Measurements from ENCODE around the gene PROM2. TPM values are rescaled to one million over a fixed set of nuclear protein-coding genes. Genes with fewer than 3 reads are reported as not detected.
"Not testable (repeated sequence)": the region's sequence is repeated elsewhere in the genome, so short reads cannot be mapped to it uniquely, and the experiment has no call there.

Gene PROM2, protein sequence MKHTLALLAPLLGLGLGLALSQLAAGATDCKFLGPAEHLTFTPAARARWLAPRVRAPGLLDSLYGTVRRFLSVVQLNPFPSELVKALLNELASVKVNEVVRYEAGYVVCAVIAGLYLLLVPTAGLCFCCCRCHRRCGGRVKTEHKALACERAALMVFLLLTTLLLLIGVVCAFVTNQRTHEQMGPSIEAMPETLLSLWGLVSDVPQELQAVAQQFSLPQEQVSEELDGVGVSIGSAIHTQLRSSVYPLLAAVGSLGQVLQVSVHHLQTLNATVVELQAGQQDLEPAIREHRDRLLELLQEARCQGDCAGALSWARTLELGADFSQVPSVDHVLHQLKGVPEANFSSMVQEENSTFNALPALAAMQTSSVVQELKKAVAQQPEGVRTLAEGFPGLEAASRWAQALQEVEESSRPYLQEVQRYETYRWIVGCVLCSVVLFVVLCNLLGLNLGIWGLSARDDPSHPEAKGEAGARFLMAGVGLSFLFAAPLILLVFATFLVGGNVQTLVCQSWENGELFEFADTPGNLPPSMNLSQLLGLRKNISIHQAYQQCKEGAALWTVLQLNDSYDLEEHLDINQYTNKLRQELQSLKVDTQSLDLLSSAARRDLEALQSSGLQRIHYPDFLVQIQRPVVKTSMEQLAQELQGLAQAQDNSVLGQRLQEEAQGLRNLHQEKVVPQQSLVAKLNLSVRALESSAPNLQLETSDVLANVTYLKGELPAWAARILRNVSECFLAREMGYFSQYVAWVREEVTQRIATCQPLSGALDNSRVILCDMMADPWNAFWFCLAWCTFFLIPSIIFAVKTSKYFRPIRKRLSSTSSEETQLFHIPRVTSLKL
- polyA plus RNA-seq (ENCODE audit: insufficient read length): 1.5 TPM

DNA sequence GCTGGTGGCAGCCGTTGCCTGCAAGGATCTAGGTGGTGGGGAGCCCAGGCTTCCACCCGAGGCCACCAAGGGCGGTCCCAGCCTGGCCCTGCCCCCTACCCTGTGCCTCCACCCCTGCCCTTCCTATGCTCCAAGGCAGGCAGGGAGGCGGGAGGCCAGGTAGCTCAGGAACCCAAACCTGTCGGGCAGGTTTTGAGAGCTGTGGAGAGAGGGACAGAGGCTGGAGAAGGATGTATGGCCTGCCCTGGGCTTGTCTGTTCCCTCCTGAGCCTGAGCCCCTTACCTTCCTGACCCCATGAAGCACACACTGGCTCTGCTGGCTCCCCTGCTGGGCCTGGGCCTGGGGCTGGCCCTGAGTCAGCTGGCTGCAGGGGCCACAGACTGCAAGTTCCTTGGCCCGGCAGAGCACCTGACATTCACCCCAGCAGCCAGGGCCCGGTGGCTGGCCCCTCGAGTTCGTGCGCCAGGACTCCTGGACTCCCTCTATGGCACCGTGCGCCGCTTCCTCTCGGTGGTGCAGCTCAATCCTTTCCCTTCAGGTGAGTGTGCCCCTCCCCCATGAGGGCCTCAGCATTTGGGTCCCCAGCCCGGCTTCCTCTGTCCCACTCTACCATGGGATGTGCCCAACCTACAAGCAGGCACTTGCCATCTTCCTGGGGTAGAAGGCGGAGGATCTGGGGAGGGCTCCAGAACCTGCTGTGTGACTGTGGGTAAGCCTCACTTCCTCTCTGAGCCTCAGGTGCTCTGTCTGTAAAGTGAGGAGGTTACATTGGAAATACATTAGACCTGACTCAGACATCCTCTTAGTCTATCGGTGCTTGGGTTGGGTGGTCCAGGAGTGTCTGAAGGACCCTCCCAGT, at the start of gene PROM2:
Gene PROM2, plus strand, starts transcription at position 159 of the 860 bp plus-strand sequence. Its CDS starts 137 bp downstream, at position 296.
- no peak for DNase-seq (ENCODE audit: low read depth)

DNA sequence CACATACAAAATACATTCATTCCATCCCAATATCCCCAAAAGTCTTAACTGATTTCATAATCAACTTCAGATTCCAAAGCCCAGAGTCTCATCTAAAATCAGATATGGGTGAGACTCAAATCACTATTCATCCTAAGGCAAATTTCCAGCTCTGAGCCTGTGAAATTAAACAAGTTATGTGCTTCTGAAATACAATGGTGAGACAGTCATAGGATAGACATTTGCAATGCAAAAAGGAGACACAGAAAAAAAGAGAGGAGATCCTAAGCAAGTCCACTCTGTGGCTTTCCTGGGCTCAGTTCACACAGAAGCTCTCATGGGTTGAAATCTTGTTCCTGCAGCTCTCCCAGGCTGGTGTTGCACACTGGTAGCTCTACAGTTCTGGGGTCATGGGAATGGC, 48.6 kb upstream of the PROM2 start:
- DNase-seq (ENCODE audit: low read depth): no peak

GRCh38 chr2:95231723-95232122, 42.5 kb upstream of the PROM2 start:
- no peak for DNase-seq (ENCODE audit: low read depth)

DNA sequence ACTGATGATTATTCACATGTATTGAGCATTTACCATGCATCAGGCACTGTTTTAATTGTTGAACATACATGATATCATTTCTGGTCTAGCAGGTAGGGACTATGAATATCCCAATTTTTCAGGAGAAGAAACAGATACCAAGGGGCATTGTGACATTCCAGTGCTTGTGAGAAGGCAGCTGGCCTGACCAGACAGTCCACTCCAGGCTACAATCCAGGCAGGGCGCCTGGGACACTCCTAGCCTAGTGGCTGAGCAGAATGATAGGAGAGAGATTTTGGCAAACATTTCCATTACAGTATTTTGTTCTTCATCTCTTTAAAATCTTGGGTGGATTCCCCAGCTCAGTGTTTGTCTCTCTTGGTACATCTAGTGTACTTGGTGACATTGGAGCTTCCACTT, 42.0 kb upstream of the PROM2 start:
- DNase-seq (ENCODE audit: low read depth): no peak

DNA sequence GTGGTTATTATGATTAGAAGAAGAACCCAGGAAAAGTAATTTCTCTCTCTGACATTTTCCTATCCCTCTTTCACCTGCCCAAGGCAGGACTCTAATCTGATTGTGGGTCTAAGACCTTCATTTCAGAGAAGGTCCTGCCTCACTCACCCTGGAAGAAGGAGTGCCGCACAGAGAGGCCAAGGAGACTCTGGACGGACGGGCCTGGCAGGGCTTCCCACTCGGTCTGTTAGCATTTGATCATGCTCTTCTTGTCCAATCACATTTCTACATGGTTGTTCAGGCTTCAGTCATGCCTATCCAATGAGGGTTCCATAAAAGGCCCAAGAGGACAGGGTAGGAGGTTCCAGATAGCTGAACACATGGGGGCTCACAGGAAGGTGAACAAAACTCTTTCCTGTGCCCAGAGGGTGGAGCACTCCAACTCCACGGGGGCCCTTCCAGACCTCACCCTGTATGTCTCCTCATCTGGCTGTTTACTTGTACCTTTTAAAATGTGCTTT, 39.9 kb upstream of the PROM2 start:
- no peak for DNase-seq (ENCODE audit: low read depth)

- DNase-seq (ENCODE audit: low read depth): no peak
Measured at GRCh38 chr2:95234816-95235215, 39.4 kb upstream of the PROM2 start.

- DNase-seq (ENCODE audit: low read depth): no peak
Measured at GRCh38 chr2:95238131-95238530, 36.1 kb upstream of the PROM2 start.

- DNase-seq (ENCODE audit: low read depth): no peak
Measured at GRCh38 chr2:95240091-95240490, 34.2 kb upstream of the PROM2 start.

DNA sequence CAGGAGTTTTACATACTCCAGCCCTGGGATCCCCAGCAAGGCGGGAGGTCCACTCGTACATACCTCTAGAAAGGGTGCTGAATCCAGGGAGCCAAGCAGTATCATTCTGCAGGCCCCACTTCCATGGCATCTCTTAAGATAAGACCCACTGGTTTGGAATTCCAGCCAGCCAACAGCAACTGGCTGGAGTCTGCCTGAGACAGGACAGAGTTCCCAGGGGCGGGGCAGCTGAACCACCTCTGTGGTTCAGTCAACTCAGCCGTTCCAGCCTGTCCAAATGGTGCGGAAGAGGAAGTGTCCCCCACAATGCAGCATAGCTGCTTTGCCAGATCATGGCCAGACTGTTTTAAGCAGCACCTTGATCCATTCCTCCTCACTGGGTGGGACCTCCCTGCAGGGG, 33.7 kb upstream of the PROM2 start:
- no peak for DNase-seq (ENCODE audit: low read depth)

- not testable (repeated sequence) for DNase-seq (ENCODE audit: low read depth)
Measured at GRCh38 chr2:95242084-95242483, 32.2 kb upstream of the PROM2 start.

- DNase-seq (ENCODE audit: low read depth): no peak
Measured at GRCh38 chr2:95258271-95258670, 16.0 kb upstream of the PROM2 start.

DNA sequence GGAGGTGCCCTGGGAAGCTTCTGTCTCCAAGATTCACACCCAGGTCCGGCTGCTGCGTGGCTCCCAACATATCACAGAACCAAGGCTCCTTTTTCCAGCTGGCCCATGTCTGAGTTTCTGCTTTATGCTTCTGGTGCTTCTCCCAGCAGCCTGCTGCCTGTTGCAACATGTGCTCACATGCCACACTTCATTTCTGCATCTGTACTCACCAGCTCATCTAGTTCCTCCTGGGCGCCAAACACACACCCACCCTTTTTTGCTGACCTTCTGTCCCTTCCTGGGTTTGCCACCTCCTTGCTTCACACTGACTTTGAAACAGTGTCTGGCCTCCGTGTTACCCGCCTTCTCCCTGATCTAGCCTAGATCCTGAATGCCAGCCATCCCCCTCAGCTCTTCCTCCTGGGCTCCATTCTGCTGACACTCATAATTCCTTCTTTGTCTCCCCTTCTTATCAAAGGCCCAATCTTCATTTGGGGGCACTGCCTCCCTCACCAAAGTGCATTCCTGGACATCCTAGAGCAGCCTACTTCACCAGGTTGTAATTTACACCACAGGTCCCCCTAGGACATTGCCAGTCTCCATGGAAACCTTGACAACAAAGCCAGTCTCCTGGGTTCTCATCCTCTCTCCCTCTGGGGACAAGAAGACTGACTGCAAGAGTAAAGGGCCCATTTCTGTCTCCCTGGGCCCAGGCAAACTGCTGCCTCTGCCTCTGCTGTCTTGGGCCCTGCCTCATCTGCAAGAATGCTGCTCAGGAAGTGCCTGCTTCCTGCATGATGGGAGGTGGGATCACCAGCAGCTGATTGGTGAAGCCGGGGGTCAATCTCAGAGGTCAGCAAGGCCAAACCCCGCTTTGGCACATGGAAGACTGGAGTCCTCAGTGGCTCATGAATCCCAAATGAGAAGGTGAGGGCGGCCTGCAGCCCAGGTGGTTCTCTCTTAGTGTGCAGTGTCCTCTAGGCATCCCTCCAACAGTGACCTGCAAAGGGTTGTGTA, 13.9 kb upstream of the PROM2 start:
- no peak for DNase-seq (ENCODE audit: low read depth)

GRCh38 chr2:95261602-95262001, 12.6 kb upstream of the PROM2 start:
- no peak for DNase-seq (ENCODE audit: low read depth)

DNA sequence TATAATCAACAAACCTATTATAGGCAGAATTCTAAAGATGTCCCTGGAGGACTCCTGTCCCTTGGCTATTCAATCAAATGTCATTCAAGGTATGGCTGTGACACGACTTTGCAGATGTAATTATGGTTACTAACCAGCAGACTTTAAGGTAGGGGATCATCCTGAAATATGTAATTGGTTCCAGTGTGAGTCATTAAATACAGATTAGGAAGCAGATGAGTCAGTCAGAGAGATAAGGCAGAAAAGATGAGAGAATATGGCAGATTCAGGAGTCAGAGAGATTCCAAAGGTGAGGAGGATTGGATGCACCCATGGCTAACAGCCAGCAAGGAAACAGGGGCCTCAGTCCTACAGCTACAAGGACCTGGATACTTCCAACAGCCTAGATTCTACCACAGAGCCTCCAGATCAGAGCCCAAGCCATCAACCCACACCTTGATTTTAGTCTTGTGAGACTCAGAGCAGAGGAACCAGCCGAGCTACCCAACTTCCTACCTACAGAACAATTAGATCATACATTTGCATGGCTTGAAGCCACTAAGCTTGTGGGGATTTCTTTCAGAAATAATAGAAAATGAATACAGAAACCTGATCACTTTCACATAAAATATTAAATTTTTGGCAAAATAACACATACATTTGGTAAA, 11.2 kb upstream of the PROM2 start:
- DNase-seq (ENCODE audit: low read depth): no peak

- no peak for DNase-seq (ENCODE audit: low read depth)
Measured at GRCh38 chr2:95264624-95265023, 9.6 kb upstream of the PROM2 start.

DNA sequence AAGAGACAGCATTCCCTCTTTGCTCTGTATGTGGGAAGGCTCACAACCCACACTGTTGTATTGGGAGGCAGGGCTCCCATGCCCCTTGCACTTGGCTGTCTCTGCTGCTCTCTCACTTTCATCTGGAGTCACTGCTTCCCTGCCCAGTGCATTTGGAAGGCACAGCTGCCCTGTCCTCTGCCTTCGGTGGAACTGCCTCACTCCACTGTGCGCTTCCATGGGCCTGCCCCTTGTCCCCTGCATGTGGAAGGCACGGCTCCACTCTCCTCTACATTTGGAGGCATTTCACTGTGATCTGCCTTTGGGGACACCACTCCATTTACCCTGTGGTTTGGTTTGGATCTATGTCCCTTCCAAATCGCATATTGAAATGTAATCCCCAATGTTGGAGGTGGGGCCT, 9.1 kb upstream of the PROM2 start:
- DNase-seq (ENCODE audit: low read depth): no peak

DNA sequence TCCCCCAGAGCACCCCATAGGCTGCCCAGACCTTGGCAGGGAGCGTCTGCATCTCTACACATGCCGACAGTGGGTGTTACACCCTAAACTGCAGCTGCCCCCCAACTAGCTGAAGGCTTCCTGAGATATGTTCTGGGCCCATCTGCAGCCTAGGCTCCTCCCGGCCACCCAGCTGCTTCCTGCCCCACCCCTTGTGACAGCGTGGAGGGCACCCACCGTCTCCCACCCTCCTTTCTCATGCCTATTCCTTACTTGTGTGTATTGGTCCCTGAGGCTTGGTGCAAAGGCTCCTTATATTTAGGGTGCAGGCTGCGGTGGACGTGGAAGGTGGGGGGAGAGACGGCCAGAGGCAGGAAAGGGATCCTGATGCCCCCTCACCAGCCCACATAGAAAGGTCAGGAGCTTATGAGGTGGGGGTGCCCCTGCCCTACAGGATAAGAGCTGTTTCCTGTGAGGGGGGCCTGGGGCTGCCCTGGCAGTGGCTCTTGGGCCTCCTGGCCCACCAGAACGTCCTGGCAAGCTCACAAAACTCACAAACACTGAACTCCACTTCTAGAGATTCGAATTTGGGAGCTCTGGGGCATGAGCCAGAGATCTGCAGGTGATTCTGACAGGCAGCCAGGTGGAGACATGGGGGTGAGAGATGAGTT, 7.3 kb upstream of the PROM2 start:
- no peak for DNase-seq (ENCODE audit: low read depth)

DNA sequence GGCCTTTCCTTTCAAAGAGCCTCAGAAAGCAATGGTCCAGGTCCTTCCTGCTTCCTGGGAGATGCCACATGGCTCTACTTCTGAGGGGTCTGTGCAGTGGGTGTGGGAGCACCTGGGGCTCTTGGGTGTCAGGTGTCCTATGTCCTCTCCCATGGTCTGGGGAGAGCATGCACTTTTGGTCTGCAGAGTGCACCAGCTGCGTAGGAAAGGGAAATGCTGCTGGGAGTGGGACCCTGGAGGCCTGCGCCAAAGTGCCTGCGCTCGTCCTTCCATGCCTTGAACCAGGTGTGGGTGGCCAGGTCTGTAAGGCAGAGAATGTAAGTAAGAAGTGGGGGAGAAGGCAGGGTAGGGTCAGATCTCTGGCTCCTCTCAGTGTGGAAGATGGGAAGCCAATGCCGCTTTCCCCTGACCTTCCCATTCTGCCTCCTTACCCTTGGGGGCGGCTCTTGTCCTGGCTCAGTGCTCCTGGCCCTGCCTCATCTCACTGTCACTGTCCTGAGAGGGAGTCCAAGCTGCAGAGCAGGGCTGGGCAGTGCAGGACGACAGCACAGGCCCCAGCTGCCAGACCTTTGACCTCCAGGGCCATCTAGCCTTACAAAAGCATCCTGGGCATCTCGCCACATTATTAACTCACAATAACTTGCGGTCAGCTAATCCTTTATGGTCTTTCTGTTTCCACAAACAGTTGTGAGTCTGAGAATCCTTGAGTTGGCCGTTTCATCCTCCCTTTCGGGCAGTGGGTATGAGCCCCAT, 6.6 kb upstream of the PROM2 start:
- no peak for DNase-seq (ENCODE audit: low read depth)

Data from forelimb muscle (tissue), 1 donor.